Endothelial cell of umbilical vein (primary cell): ENCODE results near the gene SLC6A9. TPM values are rescaled to one million over a fixed set of nuclear protein-coding genes. Genes with fewer than 3 reads are reported as not detected.

ENCODE experiments used
- BruUV-seq: library from RNA; stranded (reverse); fragments of 400-500 nt; replicated peaks from 2 replicates; lab custom pipeline; 2021; lab: Mats Ljungman, UMichigan
- CTCF ChIA-PET: fragments of 300-600, 350-600 bp; sonication (Branson Sonifier 250); formaldehyde crosslinking; loops from one replicate; lab custom pipeline; 2021; ENCODE audit warnings: antibody characterized with exemption, inconsistent platforms; lab: Charles Lee
- POLR2A ChIA-PET: fragments of 300-600, 350-600 bp; sonication (Branson Sonifier 250); formaldehyde crosslinking; loops from one replicate; lab custom pipeline; 2021; ENCODE audit warnings: antibody characterized with exemption, inconsistent platforms; lab: Charles Lee
- DNase-seq: peaks from one replicate; pipeline ENCODE4 v3.0.0-alpha.2; 2011; ENCODE audit warnings: low read depth, low spot score
- FAIRE-seq: peaks from 2 replicates; lab custom pipeline; 2011; peaks lifted over from hg19 to GRCh38; lab: Jason Lieb, UNC
- H2AFZ ChIP-seq: 2 replicates; pipeline ENCODE4 v1.6.0; 2012; ENCODE audit warnings: low read depth, low read length, control low read depth, inconsistent platforms
- H3K27ac ChIP-seq: 2 replicates; pipeline ENCODE4 v1.5.1; 2011; ENCODE audit warnings: low read depth, mild to moderate bottlenecking, control low read depth, low read length, moderate library complexity; ENCODE audit not compliant: insufficient read depth
- H3K27me3 ChIP-seq, 2 experiments: 2 replicates each; pipeline versions ENCODE4 v1.6.0 to v1.6.1; 2011; ENCODE audit warnings: low read length in 2 of 2, mixed read lengths in 1 of 2; ENCODE audit not compliant: control insufficient read depth in 2 of 2, insufficient read depth in 2 of 2
- H3K36me3 ChIP-seq, 2 experiments: 2 replicates in 1 of 2; 3 replicates in 1 of 2; pipeline ENCODE4 v1.5.1; 2011; ENCODE audit warnings: low read length in 2 of 2, mild to moderate bottlenecking in 1 of 2, moderate library complexity in 1 of 2; ENCODE audit not compliant: control insufficient read depth in 2 of 2, insufficient read depth in 2 of 2; ENCODE audit errors: extremely low read depth in 1 of 2
- H3K4me1 ChIP-seq: 3 replicates; pipeline ENCODE4 v1.5.1; 2011; ENCODE audit warnings: mild to moderate bottlenecking, low read length; ENCODE audit not compliant: control insufficient read depth, insufficient read depth; ENCODE audit errors: extremely low read depth
- H3K4me2 ChIP-seq: 2 replicates; pipeline ENCODE4 v1.6.1; 2011; ENCODE audit warnings: low read length, control low read depth, mixed read lengths; ENCODE audit not compliant: insufficient read depth
- H3K4me3 ChIP-seq, 3 experiments: fragments of 200-600 bp in 1 of 3; sonication (generic), shearing (Covaris generic) in 1 of 3; replicated peaks in 1 of 3; 2 replicates each; pipeline ENCODE4 v1.5.1; 2011 to 2016; ENCODE audit warnings: control low read depth in 3 of 3, low read length in 3 of 3, mild to moderate bottlenecking in 2 of 3, inconsistent platforms in 1 of 3, low read depth in 1 of 3, moderate library complexity in 1 of 3; ENCODE audit not compliant: insufficient read depth in 1 of 3
- H3K79me2 ChIP-seq: 2 replicates; pipeline ENCODE4 v1.6.0; 2012; ENCODE audit warnings: low read length, inconsistent platforms; ENCODE audit not compliant: control insufficient read depth, insufficient read depth
- H3K9ac ChIP-seq: replicated peaks from 2 replicates; pipeline ENCODE3; 2011; ENCODE audit warnings: low read length, control low read depth; ENCODE audit not compliant: insufficient read depth; ENCODE audit errors: extremely low read depth
- H3K9me1 ChIP-seq: replicated peaks from 3 replicates; pipeline ENCODE4 v1.6.0; 2011; ENCODE audit warnings: mild to moderate bottlenecking, low read length; ENCODE audit not compliant: control insufficient read depth, insufficient read depth; ENCODE audit errors: extremely low read depth
- H3K9me3 ChIP-seq: replicated peaks from 2 replicates; pipeline ENCODE4 v1.5.1; 2012; ENCODE audit warnings: low read length, inconsistent platforms; ENCODE audit not compliant: control insufficient read depth, insufficient read depth
- H4K20me1 ChIP-seq: replicated peaks from 2 replicates; pipeline ENCODE3; 2011; ENCODE audit warnings: mild to moderate bottlenecking, low read length; ENCODE audit not compliant: control insufficient read depth, insufficient read depth; ENCODE audit errors: extremely low read depth
- EZH2 ChIP-seq: IDR thresholded peaks from 2 replicates; pipeline ENCODE4 v1.6.1; 2012; ENCODE audit warnings: borderline replicate concordance, low read depth, mild to moderate bottlenecking, moderate library complexity, low read length, inconsistent platforms; ENCODE audit not compliant: severe bottlenecking
- FOS ChIP-seq: IDR thresholded peaks from 2 replicates; pipeline ENCODE4 v1.6.1; 2011; ENCODE audit warnings: mild to moderate bottlenecking, low read length, moderate library complexity, borderline replicate concordance; ENCODE audit not compliant: insufficient read depth
- GATA2 ChIP-seq: IDR thresholded peaks from 2 replicates; pipeline ENCODE4 v1.7.0; 2011; ENCODE audit warnings: low read depth, mild to moderate bottlenecking, moderate library complexity, mixed read lengths, low read length; ENCODE audit not compliant: insufficient read length, insufficient read depth
- JUN ChIP-seq: IDR thresholded peaks from 2 replicates; pipeline ENCODE4 v1.6.1; 2011; ENCODE audit warnings: borderline replicate concordance, low read depth; ENCODE audit not compliant: insufficient read length, insufficient read depth
- MYC ChIP-seq: IDR thresholded peaks from one replicate; pipeline ENCODE4 v1.6.1; 2011; ENCODE audit warnings: mild to moderate bottlenecking, low read depth, low read length
- POLR2A ChIP-seq: IDR thresholded peaks from 2 replicates; pipeline ENCODE4 v1.6.1; 2012; ENCODE audit warnings: low read depth, mild to moderate bottlenecking, control low read depth, low read length
- POLR2AphosphoS5 ChIP-seq: IDR thresholded peaks from 2 replicates; pipeline ENCODE4 v1.6.1; 2012; ENCODE audit warnings: low read depth, mild to moderate bottlenecking, control low read depth, low read length, moderate library complexity; ENCODE audit not compliant: insufficient read depth
- dilution Hi-C: fragments of 300-500 bp; cut with MboI; formaldehyde crosslinking; loops from one replicate; pipeline ENCODE4 v1.15.0; 2019; ENCODE audit warnings: low sequenced_read_pairs; ENCODE audit not compliant: extremely low pct_ligation_motif_present
- intact Hi-C: fragments of 100-400 bp; cut with micrococcal nuclease; formaldehyde crosslinking; loops from one replicate; pipeline ENCODE4 v1.10.0; 2022
- polyA plus RNA-seq, 4 experiments: library from polyadenylated mRNA; depleted of rRNA in 3 of 4; stranded (reverse) in 3 of 4; unstranded in 1 of 4; fragments of >200 nt; gene quantifications; 2 replicates each; pipeline versions ENCODE4 v1.2.1 to v1.2.3, GENCODE V29; 2011 to 2012; ENCODE audit warnings: missing spikeins in 1 of 4
- total RNA-seq: library from RNA; stranded (reverse); gene quantifications from 2 replicates; pipeline ENCODE4 v1.2.3, GENCODE V29; 2021
- TF ChIP-seq, protein P1 (sequence below), 2 donors: IDR thresholded peaks; 1 replicate in 1 of 2; 2 replicates in 1 of 2; pipeline ENCODE4 v1.5.1; 2011; ENCODE audit warnings: low read length in 2 of 2, mild to moderate bottlenecking in 2 of 2, moderate library complexity in 2 of 2, control low read depth in 1 of 2, inconsistent platforms in 1 of 2, low read depth in 1 of 2; ENCODE audit not compliant: insufficient read depth in 1 of 2; ENCODE audit errors: extremely low read depth in 1 of 2
- TF ChIP-seq, protein P2 (sequence below): IDR thresholded peaks from 2 replicates; pipeline ENCODE4 v1.6.1; 2011; ENCODE audit not compliant: insufficient read depth, insufficient read length

SLC6A9 gene
- total and polyA plus RNA-seq, 2 donors (not counting 3 experiments of a cell fraction or from before 2014, with no cell fraction given), result 0.80 to 1.5 TPM

DNA sequence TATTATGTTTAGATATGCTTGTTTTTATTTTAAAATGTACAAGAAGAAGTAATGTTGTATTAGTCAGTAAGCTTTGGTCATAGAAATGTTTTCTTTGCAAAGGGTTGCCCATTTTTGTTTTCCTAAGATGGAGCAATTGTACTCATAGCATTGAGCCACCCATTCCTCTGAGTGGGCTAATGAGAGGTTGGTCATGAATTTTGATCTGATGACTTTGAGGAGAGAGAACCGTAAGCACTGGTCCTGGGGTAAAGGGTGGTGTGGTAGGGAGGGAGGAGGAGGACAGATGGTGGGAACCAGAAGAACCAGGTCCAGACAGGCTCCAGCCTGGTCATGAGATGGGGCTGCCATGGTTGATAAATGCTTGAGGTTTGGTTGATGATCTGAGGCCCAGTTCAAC lies 15.9 kb upstream of the SLC6A9 start:
- peak overlapping the region; percentile 55 for H3K4me2 ChIP-seq
- ChIA-PET CTCF (interaction anchor here (0.5 to 3.6 kb wide), 30 partner anchors 9 to 517 kb away, joined by 3 to 120 read pairs (median 6); partner anchors contain the start of genes ARTN, ATP6V0B and DMAP1), POLR2A (no interaction called here)
- H3K79me2 ChIP-seq, result no peaks in the 10 kb centered on the region
- H3K9me3 ChIP-seq, result no peaks in the 10 kb centered on the region
- BruUV-seq, result no TSS peak
- no peaks in the 10 kb centered on the region for H4K20me1 ChIP-seq
- no peaks in the 10 kb centered on the region for H3K9me1 ChIP-seq
- H3K36me3 ChIP-seq, result no peaks in the 10 kb centered on the region
- H3K27ac ChIP-seq, result no peak overlapping the region
- FAIRE-seq (no peak), DNase-seq (no peak)
- no peak overlapping the region for H3K4me3 ChIP-seq
- peak overlapping the region; percentile 81 for H2AFZ ChIP-seq
- peaks cover 0 to 3% of the 10 kb centered on the region in 2 experiments for H3K27me3 ChIP-seq
- no peak overlapping the region for H3K9ac ChIP-seq
- peaks cover 26% of the 10 kb centered on the region for H3K4me1 ChIP-seq
- dilution Hi-C loops, result no loop called here
- TF ChIP-seq MYC, result no peak
- no peak for TF ChIP-seq FOS
- TF ChIP-seq EZH2, result no peak
- TF ChIP-seq GATA2, result no peak
- TF ChIP-seq, protein P1, sequence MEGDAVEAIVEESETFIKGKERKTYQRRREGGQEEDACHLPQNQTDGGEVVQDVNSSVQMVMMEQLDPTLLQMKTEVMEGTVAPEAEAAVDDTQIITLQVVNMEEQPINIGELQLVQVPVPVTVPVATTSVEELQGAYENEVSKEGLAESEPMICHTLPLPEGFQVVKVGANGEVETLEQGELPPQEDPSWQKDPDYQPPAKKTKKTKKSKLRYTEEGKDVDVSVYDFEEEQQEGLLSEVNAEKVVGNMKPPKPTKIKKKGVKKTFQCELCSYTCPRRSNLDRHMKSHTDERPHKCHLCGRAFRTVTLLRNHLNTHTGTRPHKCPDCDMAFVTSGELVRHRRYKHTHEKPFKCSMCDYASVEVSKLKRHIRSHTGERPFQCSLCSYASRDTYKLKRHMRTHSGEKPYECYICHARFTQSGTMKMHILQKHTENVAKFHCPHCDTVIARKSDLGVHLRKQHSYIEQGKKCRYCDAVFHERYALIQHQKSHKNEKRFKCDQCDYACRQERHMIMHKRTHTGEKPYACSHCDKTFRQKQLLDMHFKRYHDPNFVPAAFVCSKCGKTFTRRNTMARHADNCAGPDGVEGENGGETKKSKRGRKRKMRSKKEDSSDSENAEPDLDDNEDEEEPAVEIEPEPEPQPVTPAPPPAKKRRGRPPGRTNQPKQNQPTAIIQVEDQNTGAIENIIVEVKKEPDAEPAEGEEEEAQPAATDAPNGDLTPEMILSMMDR (IDR thresholded peaks at IDR 0.05; ENCODE audit: extremely low read depth in 1 of 2, insufficient read depth in 1 of 2, low read depth in 1 of 2, low read length in 2 of 2), result no peak
- TF ChIP-seq POLR2AphosphoS5, result no peak
- no peak for TF ChIP-seq JUN
- no peak for TF ChIP-seq POLR2A
- TF ChIP-seq, protein P2, sequence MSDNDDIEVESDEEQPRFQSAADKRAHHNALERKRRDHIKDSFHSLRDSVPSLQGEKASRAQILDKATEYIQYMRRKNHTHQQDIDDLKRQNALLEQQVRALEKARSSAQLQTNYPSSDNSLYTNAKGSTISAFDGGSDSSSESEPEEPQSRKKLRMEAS, result no peak
- intact Hi-C loops, result loop anchor here (1.0 to 5.0 kb wide), 4 partner anchors 42 to 520 kb away; partner anchors contain the start of genes IPO13 and ST3GAL3
